ENCODE results near the gene PIP4P1. TPM values are rescaled to one million over a fixed set of nuclear protein-coding genes. Genes with fewer than 3 reads are reported as not detected.

Gene PIP4P1
- total and polyA plus RNA-seq, 4 experiments from 2014 or later, result 32.4 to 78.1 (median 61.0) TPM

DNA sequence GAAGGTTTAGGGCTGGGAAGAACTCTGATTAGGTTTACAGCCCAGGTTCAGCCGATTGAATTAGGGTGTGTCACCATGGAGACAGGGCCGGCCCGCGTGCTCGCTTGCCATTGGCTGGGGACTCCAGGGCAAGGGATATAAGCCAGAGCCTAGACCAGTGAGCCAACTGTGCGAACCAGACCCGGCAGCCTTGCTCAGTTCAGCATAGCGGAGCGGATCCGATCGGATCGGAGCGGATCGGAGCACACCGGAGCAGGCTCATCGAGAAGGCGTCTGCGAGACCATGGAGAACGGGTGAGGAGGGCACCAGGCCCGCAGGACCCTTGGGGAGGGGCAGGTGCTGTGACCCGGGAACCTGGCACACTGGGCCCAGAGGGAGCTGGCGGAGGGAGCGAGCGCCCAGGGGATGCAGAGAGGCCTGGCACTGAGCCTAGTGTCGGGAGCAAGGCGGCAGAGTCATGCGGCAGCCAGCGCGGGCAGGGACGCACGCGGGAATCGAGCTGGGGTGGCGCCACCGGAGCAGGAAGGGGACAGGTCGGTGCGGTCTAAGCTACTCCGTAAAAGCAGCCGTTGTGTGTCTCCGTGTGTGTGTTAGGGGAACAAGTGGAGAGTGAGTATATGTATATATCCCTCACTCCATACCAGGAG lies 8.1 kb upstream of the PIP4P1 start, which contains the start of gene PNP:
Gene PNP (plus strand): TSS at position 165 of the 648 bp plus-strand sequence. CDS start 119 bp downstream, at position 284.
- Histone ChIP-seq H3K27me3 (ENCODE audit: insufficient read depth, low read length) (no peaks in the 10 kb centered on the region), H3K27ac (ENCODE audit: low read depth, low read length) (peak within 1 kb of the TSS; percentile 77), H3K9me3 (ENCODE audit: control insufficient read depth in 1 of 2, low read length in 2 of 2) (no peaks in the 10 kb centered on the region), H3K4me1 (ENCODE audit: insufficient read depth, low read length) (peaks cover 47% of the 10 kb centered on the region), H3K4me3 (ENCODE audit: low read length in 2 of 2) (peak within 1 kb of the TSS; percentile 84 to 92), H3K36me3 (ENCODE audit: insufficient read depth, low read length) (peaks cover 21% of the 10 kb centered on the region)
- CTCF ChIA-PET (ENCODE audit: partially characterized antibody), result interaction anchor here (0.9 to 2.3 kb wide), 12 partner anchors 8 to 212 kb away, joined by 3 to 14 read pairs (median 5); partner anchors contain the start of genes APEX1, OSGEP, PARP2 and PIP4P1
- peak; percentile 84 to 92 (median 88) for DNase-seq
- Mint-ChIP-seq H3K4me1 (peaks cover 33 to 55% (median 43%) of the 10 kb centered on the region in 4 donors), H3K27ac (peak within 1 kb of the TSS; percentile 94 to 99 (median 98)), H3K27me3 (no peaks in the 10 kb centered on the region), H3K4me3 (peak within 1 kb of the TSS; percentile 97 to 100 (median 99)), H3K36me3 (peaks cover 26 to 44% of the 10 kb centered on the region in 2 donors), H3K9me3 (peaks cover 0 to 4% (median 0%) of the 10 kb centered on the region in 8 donors)
- POLR2A ChIA-PET (ENCODE audit: partially characterized antibody), result interaction anchor here (0.6 to 5.5 kb wide), 26 partner anchors 9 to 222 kb away, joined by 3 to 119 read pairs (median 4); partner anchors contain the start of genes APEX1, OSGEP, PARP2 and PIP4P1
- intact Hi-C loops (cut with micrococcal nuclease), result loop anchor here (1.0 to 10.0 kb wide), 5 partner anchors 8 to 795 kb away; partner anchors contain the start of genes APEX1, HNRNPC and PIP4P1

DNA sequence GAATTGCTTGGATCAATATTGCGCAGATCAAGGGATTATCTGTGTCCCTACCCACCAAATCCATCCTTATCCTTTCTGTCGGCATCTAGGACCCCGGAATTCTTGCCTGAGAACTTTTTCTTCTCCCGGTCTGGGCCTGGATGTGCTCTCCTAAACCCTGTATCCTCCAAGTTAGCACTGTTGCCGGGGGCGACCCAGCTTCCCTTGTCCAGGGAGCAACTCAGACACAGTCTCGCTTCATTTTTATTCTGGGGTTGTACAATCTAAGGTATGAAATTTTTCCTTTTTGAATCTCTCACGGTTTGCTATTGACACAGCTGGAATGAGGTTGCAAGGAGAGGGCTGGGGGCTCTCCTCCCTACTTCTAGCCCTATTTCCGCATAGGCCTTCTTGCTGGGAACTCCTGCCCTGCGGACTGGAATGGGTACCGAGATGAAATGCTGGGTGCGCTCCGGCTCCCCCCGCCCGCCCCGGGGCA lies 7.6 kb upstream of the PIP4P1 start:
- CTCF ChIA-PET (ENCODE audit: partially characterized antibody), result interaction anchor here (1.1 to 2.3 kb wide), 4 partner anchors 13 to 141 kb away, joined by 3 to 12 read pairs (median 7); partner anchors contain the start of genes APEX1, OSGEP and PARP2
- H3K27ac ChIP-seq (ENCODE audit: low read depth, low read length), result peak overlapping the region; percentile 77

DNA sequence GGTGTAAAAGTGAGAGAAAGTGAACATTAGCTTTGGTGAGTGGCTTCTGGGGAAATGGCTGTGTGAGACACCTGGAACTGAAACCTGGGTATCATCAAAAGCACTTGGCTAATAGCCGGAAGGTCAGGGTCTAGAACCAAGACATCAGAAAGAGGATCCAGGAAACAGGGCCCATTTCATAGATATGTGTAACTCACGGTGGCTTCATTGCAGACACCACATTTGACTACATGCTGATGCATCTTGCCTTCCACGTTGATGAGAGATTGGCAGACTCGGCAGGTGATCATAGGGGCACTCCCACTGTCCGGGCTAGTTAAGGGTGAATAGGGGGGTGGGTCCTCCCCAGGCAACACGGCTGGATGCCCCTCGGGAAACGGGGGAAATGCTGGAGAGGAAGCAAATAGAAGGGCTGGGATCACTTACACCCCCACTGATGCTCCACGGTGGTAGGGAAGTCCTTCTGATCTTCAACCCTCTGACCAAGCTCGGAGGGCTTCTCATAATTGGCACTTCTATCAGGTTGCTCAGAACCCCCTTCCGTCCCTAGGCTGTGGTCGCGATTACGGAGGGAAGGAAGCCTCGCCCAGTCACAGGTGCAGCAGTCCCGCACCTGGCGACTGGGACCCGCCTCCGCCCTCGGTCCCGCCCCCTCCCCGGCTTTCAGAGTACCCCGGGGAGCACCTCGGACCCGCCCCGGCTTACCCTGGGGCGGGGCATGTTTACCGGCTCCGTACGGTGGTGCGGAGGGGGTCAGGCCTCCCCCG lies 593 bp downstream of the PIP4P1 start:
- POLR2A ChIA-PET (ENCODE audit: partially characterized antibody), result interaction anchor here (1.1 to 5.6 kb wide), 15 partner anchors 10 to 643 kb away, joined by 3 to 119 read pairs (median 10); partner anchors contain the start of genes CCNB1IP1, PARP2, PNP and RNASE4
- no peaks in the 10 kb centered on the region for H3K27me3 ChIP-seq (ENCODE audit: insufficient read depth, low read length)
- H3K36me3 ChIP-seq (ENCODE audit: insufficient read depth, low read length), result peaks cover 44% of the 10 kb centered on the region
- H3K4me3 ChIP-seq (ENCODE audit: low read length in 2 of 2), result peak overlapping the region; percentile 64 to 76
- H3K4me1 ChIP-seq (ENCODE audit: insufficient read depth, low read length), result peaks cover 47% of the 10 kb centered on the region
- H3K27ac Mint-ChIP-seq, result peak overlapping the region; percentile 92 to 99 (median 97)
- H3K27me3 Mint-ChIP-seq, result no peaks in the 10 kb centered on the region
- no peaks in the 10 kb centered on the region for H3K9me3 Mint-ChIP-seq
- no peaks in the 10 kb centered on the region for H3K9me3 ChIP-seq (ENCODE audit: control insufficient read depth in 1 of 2, low read length in 2 of 2)
- peaks cover 19 to 34% (median 23%) of the 10 kb centered on the region in 4 donors for H3K4me1 Mint-ChIP-seq
- H3K27ac ChIP-seq (ENCODE audit: low read depth, low read length), result peak overlapping the region; percentile 86
- H3K36me3 Mint-ChIP-seq, result peaks cover 24 to 37% of the 10 kb centered on the region in 2 donors
- peak overlapping the region; percentile 86 to 96 (median 91) for H3K4me3 Mint-ChIP-seq
- CTCF ChIA-PET (ENCODE audit: partially characterized antibody), result interaction anchor here (0.8 to 3.2 kb wide), 10 partner anchors 9 to 222 kb away, joined by 3 to 19 read pairs (median 6); partner anchors contain the start of genes PARP2, PNP and TEP1
- DNase-seq, result peak in 4 of 5 donors; percentile 73 to 87 (median 78)
- intact Hi-C loops (cut with micrococcal nuclease), result loop anchor here (1.0 to 10.0 kb wide), 8 partner anchors 9 to 804 kb away; partner anchors contain the start of genes CCNB1IP1, HNRNPC, PARP2 and PNP

More for the DNA sequence above, 7.6 kb upstream of the PIP4P1 start:
- Mint-ChIP-seq H3K36me3 (peaks cover 20 to 38% of the 10 kb centered on the region in 2 donors), H3K9me3 (peaks cover 0 to 4% (median 0%) of the 10 kb centered on the region in 8 donors), H3K4me1 (peaks cover 27 to 50% (median 38%) of the 10 kb centered on the region in 4 donors), H3K27me3 (no peaks in the 10 kb centered on the region), H3K4me3 (peak overlapping the region; percentile 97 to 100 (median 99)), H3K27ac (peak overlapping the region; percentile 94 to 99 (median 98))
- intact Hi-C loops (cut with micrococcal nuclease), result loop anchor here (1.0 to 10.0 kb wide), 5 partner anchors 8 to 796 kb away; partner anchors contain the start of genes APEX1, HNRNPC and PIP4P1
- H3K27me3 ChIP-seq (ENCODE audit: insufficient read depth, low read length), result no peaks in the 10 kb centered on the region
- H3K4me1 ChIP-seq (ENCODE audit: insufficient read depth, low read length), result peaks cover 41% of the 10 kb centered on the region
- peaks cover 16% of the 10 kb centered on the region for H3K36me3 ChIP-seq (ENCODE audit: insufficient read depth, low read length)
- POLR2A ChIA-PET (ENCODE audit: partially characterized antibody), result interaction anchor here (0.9 to 5.5 kb wide), 9 partner anchors 8 to 213 kb away, joined by 3 to 119 read pairs (median 20); partner anchors contain the start of genes APEX1, OSGEP, PARP2 and PIP4P1
- DNase-seq, result no peak
- H3K4me3 ChIP-seq (ENCODE audit: low read length in 2 of 2), result peak overlapping the region; percentile 84 to 92
- H3K9me3 ChIP-seq (ENCODE audit: control insufficient read depth in 1 of 2, low read length in 2 of 2), result no peaks in the 10 kb centered on the region

DNA sequence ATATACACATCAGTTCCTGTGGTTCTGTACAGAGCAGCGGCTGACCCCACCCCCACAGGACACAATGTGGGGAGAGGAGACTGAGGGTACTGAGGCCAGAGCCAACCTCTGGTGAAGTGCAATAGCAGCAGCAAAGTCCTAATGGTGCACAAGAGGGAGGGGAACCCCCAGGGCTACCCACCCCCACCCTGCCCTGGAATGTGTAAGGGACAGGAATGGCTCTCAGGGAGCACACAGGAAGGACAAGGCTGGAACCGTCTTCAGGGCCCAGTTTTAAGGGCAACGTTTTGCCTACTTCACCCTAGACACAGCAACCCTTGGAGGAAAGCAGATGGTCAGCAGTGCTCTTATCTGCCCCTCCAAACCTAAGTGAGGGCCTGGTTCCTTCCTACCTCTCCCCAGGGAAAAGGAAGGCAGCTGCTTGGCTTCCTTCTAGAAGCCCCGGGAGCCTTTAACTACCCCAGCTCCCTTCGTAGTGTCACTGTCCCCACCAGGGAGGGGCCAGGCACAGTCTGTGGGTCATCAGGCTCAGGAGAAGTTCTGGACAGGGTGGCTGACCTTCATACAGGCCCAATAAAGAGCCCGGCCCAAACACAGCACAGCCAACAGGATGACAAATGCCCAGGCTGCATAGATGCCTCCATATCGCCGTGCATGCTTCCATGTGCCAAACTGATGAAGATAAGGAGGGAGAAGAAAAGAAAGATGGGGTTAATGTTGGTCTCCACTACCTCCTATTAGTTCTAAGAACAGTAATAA lies 3.0 kb downstream of the PIP4P1 start:
- Mint-ChIP-seq H3K36me3 (peaks cover 24 to 37% of the 10 kb centered on the region in 2 donors), H3K27me3 (no peaks in the 10 kb centered on the region), H3K4me3 (no peak overlapping the region), H3K9me3 (no peaks in the 10 kb centered on the region), H3K27ac (peak overlapping the region in 4 of 7 donors; percentile 47 to 92 (median 74)), H3K4me1 (peaks cover 19 to 34% (median 26%) of the 10 kb centered on the region in 4 donors)
- H3K27me3 ChIP-seq (ENCODE audit: insufficient read depth, low read length), result no peaks in the 10 kb centered on the region
- no peak overlapping the region for H3K27ac ChIP-seq (ENCODE audit: low read depth, low read length)
- intact Hi-C loops (cut with micrococcal nuclease), result no loop called here
- ChIA-PET CTCF (ENCODE audit: partially characterized antibody) (no interaction called here), POLR2A (ENCODE audit: partially characterized antibody) (interaction anchor here (1.1 to 5.1 kb wide), 4 partner anchors 13 to 115 kb away, joined by 4 to 119 read pairs (median 6); partner anchors contain the start of genes PARP2, PNP and TEP1)
- no peak overlapping the region for H3K4me3 ChIP-seq (ENCODE audit: low read length in 2 of 2)
- H3K36me3 ChIP-seq (ENCODE audit: insufficient read depth, low read length), result peaks cover 44% of the 10 kb centered on the region
- no peak for DNase-seq
- no peaks in the 10 kb centered on the region for H3K9me3 ChIP-seq (ENCODE audit: control insufficient read depth in 1 of 2, low read length in 2 of 2)
- peaks cover 58% of the 10 kb centered on the region for H3K4me1 ChIP-seq (ENCODE audit: insufficient read depth, low read length)

DNA sequence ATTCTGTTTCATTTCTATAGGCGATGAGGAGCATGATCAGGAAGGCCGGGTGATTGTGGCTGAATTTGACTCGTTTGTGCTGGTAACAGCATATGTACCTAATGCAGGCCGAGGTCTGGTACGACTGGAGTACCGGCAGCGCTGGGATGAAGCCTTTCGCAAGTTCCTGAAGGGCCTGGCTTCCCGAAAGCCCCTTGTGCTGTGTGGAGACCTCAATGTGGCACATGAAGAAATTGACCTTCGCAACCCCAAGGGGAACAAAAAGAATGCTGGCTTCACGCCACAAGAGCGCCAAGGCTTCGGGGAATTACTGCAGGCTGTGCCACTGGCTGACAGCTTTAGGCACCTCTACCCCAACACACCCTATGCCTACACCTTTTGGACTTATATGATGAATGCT lies 4.3 kb downstream of the PIP4P1 start:
- Mint-ChIP-seq H3K4me3 (peak overlapping the region in 1 of 8 donors; percentile 23), H3K9me3 (no peaks in the 10 kb centered on the region), H3K27me3 (no peaks in the 10 kb centered on the region), H3K36me3 (peaks cover 34 to 45% of the 10 kb centered on the region in 2 donors), H3K4me1 (peaks cover 18 to 34% (median 28%) of the 10 kb centered on the region in 4 donors), H3K27ac (peak overlapping the region in 3 of 7 donors; percentile 18 to 76 (median 67))
- Histone ChIP-seq H3K4me3 (ENCODE audit: low read length in 2 of 2) (no peak overlapping the region), H3K4me1 (ENCODE audit: insufficient read depth, low read length) (peaks cover 64% of the 10 kb centered on the region), H3K27me3 (ENCODE audit: insufficient read depth, low read length) (no peaks in the 10 kb centered on the region), H3K36me3 (ENCODE audit: insufficient read depth, low read length) (peaks cover 48% of the 10 kb centered on the region), H3K9me3 (ENCODE audit: control insufficient read depth in 1 of 2, low read length in 2 of 2) (no peaks in the 10 kb centered on the region), H3K27ac (ENCODE audit: low read depth, low read length) (no peak overlapping the region)
- ChIA-PET POLR2A (ENCODE audit: partially characterized antibody) (interaction anchor here (2.2 to 4.7 kb wide), 4 partner anchors 13 to 227 kb away, joined by 10 to 71 read pairs (median 32); partner anchors contain the start of genes PARP2, PNP and RNASE4), CTCF (ENCODE audit: partially characterized antibody) (interaction anchor here (1.5 to 2.6 kb wide), 2 partner anchors 13 to 16 kb away, joined by 5 to 12 read pairs; partner anchors contain the start of gene PNP)
- no peak for DNase-seq
- intact Hi-C loops (cut with micrococcal nuclease), result no loop called here
